HG02981 (cell line): ENCODE data around the gene C5AR2.
"Not testable (repeated sequence)": the region's sequence is repeated elsewhere in the genome, so short reads cannot be mapped to it uniquely, and the experiment has no call there.

ENCODE experiments used
- ATAC-seq: cut with Tn5 transposase; IDR thresholded peaks from one replicate; pipeline ENCODE4 v1.9.1; 2021; ENCODE audit warnings: mild to moderate bottlenecking, moderate library complexity; ENCODE audit not compliant: unreplicated experiment

The C5AR2 gene

DNA sequence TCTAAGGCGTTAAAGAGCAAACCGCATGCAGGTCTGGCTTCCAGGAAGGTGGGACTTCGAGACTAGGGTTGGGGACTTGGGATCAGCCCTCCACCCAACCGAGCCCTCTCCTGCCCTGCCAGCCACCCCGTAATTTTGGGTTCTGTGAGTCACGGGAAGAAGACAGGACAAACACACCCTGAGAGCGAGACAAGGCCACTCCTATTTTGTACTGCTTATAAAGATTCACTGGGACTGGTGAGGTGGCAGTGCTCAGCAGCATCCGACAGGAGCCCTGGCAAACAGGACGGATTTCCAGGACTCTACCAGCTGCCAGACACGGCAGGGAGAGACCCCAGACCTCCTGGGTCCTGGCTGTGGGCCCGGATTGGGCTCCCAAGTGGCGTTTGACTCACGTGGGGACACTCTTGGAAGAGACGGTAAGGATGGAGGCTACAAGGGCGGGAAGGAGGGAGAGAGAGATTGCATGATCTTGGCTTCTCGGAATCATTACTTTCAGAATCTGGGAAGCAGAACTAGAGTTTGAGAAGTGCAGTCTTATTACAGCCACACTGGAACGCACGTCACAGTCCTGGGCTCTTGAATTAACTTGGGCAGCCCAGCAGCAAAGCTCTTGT, at the start of gene C5AR2:
TSS of gene C5AR2 (plus strand) at position 245 of the 617 bp plus-strand sequence. CDS start 8,625 bp downstream, outside the sequence.
- ATAC-seq: no peak

DNA sequence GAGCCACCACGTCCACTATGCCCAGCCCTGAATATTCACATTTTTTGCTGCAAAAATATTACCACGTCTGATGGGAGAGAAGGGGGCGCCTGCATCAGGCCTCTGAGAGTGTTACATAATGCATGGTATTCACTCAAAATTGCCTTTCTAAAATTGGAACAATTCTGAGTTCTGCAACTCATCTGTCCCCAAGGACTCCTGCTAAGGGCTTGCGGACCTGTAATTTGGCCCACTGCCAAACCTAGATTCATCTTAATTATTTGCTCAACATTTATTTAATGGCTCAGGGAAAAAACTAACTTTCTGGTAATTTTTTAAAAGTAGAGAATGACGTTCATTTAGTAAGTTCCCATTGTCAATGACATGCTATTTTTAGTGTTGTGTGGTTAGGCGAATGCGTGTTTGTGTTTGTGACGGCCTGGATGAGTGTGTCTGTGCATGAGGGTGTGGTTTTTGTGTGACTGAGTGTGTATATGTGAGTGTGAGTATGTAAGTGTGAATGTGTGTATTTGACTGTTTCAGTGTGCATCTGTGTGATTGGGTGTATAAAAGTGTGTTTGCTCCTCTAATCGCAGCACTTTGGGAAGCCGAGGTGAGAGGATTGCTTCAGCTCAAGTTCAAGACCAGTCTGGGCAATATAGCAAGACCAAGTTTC, 48.4 kb upstream of the C5AR2 start:
- ATAC-seq: no peak

DNA sequence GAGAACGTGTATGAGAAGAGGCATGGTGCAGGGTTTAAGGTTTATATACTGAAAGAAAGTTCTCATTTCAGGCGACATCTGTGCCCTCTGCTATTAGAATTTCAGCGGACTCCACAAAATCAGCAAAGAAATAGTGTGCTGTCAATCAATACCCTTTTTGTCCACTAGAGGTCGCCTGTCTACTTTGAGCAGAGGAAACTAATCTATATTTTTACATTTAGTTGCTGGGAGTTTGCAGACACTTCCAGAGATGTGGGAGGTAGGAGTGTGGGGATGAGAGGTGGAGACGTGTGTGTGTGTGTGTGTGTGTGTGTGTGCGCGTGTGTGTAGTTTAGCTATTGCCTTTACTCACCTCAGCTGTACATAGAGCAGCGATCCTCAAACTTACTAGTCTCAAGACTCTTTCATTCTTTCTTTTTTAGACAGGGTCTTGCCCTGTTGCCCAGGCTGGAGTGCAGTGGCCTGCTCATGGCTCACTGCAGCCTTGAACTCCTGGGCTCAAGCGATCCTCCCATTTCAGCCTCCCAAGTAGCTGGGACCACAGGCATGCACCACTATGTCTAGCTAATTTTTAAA, 47.6 kb upstream of the C5AR2 start:
- no peak for ATAC-seq

DNA sequence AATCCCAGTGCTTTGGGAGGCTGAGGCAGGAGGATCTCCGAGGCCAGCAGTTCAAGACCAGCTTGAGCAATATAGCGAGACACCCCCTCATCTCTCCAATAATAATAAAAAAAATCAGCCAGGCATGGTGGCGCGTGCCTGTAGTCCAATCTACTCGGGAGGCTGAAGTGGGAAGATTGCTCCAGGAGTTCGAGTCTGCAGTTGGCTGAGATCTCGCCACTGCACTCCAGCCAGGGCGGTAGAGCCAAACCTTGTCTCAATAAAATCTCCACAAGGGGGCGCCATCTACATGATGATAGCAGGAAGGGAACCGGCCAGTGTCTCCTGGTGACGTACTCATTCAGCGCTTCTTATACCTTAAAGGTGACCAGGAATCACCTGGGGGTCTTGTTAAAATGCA, 35.9 kb upstream of the C5AR2 start:
- no peak for ATAC-seq

DNA sequence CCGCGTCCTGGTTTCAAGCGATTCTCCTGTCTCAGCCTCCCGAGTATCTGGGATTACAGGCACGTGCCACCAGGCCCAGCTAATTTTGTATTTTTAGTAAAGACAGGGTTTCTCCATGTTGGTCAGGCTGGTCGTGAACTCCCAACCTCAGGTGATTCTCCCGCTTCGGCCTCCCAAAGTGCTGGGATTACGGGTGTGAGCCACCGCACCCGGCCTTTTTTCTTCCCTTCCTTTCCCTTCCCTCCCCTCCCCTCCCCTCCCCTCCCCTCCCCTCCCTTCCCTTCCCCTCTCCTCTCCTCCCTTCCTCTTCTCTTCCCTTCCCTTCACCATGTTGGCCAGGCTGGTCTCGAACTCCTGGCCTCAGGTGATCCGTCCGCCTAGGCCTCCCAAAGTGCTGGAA, 31.1 kb upstream of the C5AR2 start:
- not testable (repeated sequence) for ATAC-seq

DNA sequence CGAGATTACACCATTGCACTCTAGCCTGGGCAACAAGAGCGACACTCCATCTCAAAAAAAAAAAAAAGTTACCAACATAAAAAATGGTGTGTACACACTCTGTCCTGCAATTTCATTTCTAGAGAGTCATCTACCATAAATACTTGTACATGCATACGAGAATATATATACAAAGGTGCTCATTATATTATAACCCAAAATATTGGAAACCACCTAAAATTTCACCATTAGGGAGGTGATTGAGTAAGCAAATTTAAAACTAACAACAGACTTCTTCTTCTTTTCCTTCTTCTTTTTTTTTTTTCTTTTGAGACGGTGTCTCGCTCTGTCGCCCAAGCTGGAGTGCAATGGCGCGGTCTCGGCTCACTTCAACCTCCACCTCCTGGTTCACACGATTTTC, 29.7 kb upstream of the C5AR2 start:
- no peak for ATAC-seq

DNA sequence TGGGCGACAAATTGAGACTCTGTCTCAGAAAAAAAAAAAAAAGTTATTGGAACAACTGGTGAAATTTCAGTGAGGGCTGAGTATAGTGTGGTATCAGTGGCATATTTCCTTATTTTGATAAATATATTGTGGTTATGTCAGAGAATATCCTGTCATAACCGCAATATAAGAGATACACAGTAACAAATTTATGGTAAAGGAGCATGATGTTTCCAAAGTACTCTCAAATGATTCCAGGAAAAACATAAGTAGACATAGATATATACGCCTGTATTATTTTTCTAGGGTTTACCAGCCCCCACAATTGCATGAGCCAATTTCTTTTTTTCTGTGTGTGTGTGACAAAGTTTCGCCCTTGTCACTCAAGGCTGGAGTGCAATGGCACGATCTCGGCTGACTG, 28.0 kb upstream of the C5AR2 start:
- no peak for ATAC-seq

DNA sequence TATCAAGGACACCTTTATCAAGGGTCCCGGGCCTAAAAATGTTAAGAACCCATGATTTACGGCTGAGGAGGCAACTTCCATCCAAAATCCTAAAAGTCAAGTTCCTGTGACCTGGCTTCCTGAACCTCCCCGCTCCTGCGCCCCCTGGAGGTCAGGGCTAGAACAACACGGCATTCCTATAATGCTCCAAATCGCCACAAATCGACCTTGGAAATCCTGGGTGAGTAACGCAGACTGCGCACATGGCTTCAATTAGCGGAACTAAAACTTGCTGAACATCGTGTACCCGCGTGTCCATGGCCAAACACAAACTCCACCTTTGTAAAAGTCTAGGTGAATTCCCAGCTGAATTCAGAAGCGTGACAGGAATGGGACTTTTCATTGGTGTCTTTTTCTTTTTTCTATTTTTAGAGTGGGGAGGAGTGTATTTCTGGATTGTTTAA, 26.6 kb upstream of the C5AR2 start:
- no peak for ATAC-seq

DNA sequence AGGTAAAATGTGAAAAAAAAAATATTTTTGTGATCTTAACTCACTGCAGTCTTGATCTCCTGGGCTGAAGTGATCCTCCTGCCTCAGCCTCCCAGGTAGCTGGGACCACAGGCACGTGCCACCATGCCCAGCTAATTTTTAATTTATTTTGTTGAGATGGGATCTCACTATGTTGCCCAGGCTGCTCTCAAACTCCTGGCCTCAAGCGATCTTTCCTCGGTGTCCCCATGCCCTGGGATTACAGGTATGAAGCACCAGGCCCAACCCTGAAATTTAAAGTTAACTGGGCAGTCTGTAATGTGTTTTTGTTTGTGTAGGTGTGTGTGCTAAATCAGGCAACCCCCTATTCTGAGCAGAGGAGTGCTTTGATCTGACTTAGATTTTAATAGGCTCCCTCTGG, 25.7 kb upstream of the C5AR2 start:
- no peak for ATAC-seq

DNA sequence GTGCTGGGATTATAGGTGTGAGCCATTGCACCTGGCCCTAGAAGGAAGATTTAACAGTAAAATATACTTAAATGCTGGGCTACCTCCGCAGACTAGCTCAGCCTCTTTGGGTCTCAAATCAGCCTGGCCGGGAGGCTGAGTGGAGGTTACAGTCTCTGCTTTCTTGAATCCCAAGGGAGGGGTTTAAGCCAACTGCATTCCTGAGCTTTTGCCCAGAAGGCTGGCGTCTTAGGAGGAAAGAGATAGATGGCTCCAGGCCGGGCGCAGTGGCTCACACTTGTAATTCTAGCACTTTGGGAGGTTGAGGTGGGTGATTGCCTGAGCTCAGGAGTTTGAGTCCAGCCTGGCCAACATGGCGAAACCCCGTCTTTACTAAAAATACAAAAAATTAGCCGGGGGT, 22.9 kb upstream of the C5AR2 start:
- no peak for ATAC-seq

DNA sequence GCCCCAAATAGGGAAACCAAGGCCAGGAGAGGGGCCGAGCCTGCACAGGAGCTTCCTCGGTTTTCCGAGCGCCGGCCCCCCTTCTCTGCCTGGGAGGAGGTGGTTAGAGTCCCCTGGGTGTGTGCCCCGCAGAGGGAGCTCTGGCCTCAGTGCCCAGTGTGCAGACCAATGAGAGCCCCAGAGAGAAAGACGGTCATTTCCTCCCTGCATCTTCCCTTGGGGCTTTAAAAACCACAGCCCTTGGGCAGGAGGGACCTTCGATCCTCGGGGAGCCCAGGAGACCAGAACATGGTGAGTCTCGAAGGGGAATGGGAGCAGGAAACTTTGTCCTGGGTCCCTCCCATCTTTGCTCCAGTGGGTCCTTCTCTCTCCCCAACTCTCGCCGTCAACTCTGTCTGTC, 22.4 kb upstream of the C5AR2 start, which contains the start of gene C5AR1:
TSS of gene C5AR1 (plus strand) at position 254 of the 400 bp plus-strand sequence. CDS start at position 289, 35 bp downstream.
- no peak for ATAC-seq

DNA sequence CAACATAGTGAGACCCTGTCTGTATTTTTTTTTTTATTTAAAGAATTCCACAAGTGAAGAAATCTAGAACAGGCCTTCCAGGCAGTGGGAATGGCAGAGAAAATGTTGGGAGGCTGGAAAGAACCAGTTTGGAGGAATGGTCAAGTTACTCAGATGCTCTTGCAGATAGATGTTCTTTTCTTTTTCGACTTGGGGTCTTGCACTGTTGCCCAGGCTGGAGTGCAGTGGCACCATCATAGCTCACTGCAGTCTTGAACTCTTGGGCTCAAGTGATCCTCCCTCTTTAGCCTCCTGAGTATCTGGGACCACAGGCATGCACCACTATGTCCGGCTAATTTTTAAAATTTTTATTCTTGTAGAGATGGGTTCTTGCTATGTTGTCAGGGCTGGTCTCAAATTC, 21.7 kb upstream of the C5AR2 start:
- ATAC-seq: no peak

DNA sequence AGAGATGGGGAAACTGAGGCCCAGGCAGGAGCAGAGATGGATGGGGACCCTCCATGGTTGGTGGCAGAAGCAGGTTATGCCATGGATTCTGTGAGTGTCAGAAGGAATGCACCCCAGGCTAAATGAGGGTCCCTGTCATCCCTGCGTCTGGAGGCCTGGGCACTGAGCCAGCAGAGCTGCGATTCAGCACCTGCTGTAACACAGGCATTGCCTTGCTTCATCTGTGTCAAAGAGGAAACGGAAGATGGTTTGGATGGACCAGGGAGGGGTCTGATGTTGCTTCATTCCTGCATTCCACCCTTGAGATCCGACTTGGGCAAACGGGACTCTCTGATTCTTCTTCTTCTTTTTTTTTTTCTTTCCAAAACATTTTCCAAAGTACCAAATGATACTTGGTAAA, 21.2 kb upstream of the C5AR2 start:
- ATAC-seq: no peak

DNA sequence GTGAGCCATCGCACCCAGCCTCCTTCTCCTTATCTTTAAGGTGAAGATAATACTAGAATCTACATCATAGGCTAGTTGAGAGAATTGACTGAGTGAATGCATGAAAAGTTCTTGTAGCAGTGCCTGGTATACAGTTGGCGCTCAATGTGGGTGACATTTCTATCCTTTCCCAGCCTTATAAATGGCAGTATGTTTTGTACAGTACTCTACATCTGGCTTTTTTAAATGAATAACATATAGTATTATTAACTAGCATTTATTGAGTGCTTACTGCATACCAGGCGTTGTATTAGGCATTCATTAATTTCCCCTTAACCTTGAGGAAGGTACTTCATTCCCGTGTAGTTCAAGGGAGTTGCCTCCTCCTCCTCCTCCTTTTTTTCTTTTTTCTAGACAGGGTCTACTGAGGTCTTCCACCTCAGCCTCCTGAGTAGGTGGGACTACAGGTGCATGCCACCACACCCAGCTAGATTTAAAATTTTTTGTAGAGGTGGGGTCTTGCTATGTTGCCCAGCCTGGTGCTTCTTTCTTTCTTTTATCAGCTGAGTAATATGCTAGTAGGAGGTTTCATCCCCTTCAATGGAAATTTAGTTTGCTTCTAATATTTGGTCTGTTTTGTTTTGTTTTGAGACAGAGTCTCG, 19.5 kb upstream of the C5AR2 start:
- no peak for ATAC-seq

DNA sequence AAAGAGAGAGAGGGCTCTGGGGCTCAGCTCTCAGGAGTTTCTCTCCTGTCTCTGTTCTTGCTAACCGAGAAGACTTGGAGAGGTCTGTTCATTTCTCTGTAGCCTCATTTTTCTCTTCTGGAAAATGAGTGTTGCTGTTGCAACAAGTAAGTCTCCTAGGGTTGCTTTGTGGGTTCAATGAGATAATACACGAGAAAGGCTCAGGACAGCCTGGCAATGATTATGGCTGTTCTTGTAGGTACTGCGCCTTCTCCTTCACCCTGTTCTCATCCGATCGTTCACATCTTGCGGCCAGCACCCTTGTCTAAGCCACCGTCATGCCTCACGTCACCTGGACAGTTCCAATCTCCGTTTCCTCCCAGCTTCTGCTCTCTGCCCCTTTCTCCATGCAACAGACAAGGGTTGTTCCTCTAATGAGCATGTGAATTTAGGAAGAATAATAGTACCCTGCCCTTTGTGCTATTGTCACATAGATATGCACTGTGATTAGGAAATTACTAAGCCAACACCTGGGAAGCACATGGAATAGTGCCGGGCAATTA, 18.1 kb upstream of the C5AR2 start:
- no peak for ATAC-seq

DNA sequence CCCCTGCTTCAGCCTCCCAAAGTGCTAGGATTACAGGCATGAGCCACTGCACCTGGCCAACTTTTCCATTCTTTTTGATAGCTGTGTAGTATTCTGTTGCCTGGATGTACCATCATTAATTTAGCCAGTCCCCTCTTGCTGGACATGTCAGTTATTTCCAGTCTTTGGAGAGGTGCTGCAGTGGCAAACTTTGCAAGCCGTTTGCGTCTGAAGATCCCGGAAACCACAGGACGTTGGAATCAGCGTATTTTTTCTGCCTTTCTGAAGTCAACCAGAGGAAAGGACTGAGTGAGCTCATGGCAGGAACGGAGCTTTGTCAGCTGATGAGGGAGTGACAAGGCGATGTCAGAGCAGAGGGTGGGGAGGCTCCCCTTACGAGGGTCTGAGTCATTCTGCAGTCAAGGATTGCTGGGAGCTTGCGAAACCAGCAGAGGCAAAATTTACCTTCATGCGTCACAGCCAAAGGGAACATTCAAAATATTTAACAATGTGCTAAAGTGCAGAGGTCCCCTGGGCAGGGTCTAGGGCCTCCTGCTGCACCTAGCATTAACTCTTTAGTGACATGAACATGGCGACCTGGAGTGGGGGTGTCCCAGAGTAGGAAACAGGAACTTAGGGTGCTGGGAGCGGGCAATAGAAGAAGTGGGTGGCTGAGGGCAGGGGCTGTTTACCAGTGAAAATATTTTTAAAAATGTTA, 16.7 kb upstream of the C5AR2 start:
- no peak for ATAC-seq

DNA sequence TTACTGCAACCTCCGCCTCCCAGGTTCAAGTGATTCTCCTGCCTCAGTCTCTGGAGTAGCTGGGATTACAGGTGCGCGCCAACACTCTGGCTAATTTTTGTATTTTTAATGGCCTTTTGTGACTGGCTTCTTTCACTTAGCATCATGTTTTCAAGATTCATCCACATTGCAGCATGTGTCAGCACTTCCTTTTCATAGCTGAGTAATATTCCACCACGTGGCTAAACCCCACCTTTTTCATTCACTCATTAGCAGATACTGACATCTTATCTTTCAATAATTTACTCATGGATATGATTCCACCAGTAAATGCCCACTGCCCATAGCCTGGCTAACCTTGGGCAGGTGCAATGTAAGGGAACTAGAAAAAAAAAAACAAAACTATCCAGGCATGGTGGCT, 15.5 kb upstream of the C5AR2 start:
- ATAC-seq: no peak

DNA sequence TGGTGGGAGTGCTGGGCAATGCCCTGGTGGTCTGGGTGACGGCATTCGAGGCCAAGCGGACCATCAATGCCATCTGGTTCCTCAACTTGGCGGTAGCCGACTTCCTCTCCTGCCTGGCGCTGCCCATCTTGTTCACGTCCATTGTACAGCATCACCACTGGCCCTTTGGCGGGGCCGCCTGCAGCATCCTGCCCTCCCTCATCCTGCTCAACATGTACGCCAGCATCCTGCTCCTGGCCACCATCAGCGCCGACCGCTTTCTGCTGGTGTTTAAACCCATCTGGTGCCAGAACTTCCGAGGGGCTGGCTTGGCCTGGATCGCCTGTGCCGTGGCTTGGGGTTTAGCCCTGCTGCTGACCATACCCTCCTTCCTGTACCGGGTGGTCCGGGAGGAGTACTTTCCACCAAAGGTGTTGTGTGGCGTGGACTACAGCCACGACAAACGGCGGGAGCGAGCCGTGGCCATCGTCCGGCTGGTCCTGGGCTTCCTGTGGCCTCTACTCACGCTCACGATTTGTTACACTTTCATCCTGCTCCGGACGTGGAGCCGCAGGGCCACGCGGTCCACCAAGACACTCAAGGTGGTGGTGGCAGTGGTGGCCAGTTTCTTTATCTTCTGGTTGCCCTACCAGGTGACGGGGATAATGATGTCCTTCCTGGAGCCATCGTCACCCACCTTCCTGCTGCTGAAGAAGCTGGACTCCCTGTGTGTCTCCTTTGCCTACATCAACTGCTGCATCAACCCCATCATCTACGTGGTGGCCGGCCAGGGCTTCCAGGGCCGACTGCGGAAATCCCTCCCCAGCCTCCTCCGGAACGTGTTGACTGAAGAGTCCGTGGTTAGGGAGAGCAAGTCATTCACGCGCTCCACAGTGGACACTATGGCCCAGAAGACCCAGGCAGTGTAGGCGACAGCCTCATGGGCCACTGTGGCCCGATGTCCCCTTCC, 11.8 kb upstream of the C5AR2 start:
- no peak for ATAC-seq

DNA sequence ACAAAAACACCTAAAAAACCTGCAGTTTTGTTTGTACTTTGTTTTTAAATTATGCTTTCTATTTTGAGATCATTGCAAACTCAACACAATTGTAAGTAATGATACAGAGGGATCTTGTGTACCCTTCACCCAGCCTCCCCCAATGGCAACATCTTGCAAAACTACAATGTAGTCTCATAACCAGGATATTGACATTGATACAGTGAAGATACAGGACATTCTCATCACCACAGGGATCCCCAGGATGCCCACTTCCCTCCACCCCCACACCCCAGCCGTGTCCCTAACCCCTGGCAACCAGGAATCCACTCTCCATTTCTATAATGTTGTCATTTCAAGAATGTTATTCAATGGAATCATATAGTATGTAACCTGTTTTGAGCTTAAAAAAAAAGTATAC, 10.3 kb upstream of the C5AR2 start:
- no peak for ATAC-seq

DNA sequence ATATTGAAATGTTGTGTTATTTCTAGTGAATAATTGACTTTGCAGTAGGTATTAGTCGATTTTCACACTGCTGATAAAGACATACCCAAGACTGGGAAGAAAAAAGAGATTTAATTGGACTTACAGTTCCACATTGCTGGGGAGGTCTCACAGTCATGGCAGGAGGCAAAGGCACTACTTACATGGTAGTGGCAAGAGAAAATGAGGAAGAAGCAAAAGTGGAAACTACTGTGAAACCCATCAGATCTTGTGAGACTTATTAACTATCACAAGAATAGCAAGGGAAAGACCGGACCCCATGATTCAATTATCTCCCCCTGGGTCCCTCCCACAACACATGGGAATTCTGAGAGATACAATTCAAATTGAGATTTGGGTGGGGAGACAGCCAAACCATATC, 9.9 kb upstream of the C5AR2 start:
- no peak for ATAC-seq
